Parathyroid adenoma (tissue), 2 donors: ENCODE data around the gene UTP25.
"Not testable (repeated sequence)": the region's sequence is repeated elsewhere in the genome, so short reads cannot be mapped to it uniquely, and the experiment has no call there.

Experiments
- H2AFZ ChIP-seq: fragments of 300-600 bp; sonication (generic); one replicate; pipeline ENCODE4 v1.7.0; 2017; ENCODE audit warnings: antibody characterized with exemption, mild to moderate bottlenecking
- H3K27ac ChIP-seq: fragments of 300-600 bp; sonication (generic); one replicate; pipeline ENCODE4 v1.7.0; 2017
- H3K27me3 ChIP-seq: fragments of 300-600 bp; sonication (generic); one replicate; pipeline ENCODE4 v1.7.0; 2017; ENCODE audit warnings: low read length; ENCODE audit not compliant: control insufficient read depth, insufficient read depth
- H3K36me3 ChIP-seq: fragments of 300-600 bp; sonication (generic); one replicate; pipeline ENCODE4 v1.7.0; 2017; ENCODE audit warnings: low read length; ENCODE audit not compliant: control insufficient read depth, insufficient read depth
- H3K4me1 ChIP-seq: fragments of 300-600 bp; sonication (generic); one replicate; pipeline ENCODE4 v1.7.0; 2017; ENCODE audit warnings: control low read depth
- H3K4me2 ChIP-seq: fragments of 300-600 bp; sonication (generic); one replicate; pipeline ENCODE4 v1.7.0; 2017; ENCODE audit warnings: low read length
- H3K4me3 ChIP-seq: fragments of 300-600 bp; sonication (generic); one replicate; pipeline ENCODE4 v1.7.0; 2017; ENCODE audit warnings: low read depth, low read length
- H3K79me2 ChIP-seq: fragments of 300-600 bp; sonication (generic); one replicate; pipeline ENCODE4 v1.7.0; 2017; ENCODE audit warnings: control low read depth
- H3K9ac ChIP-seq: fragments of 300-600 bp; sonication (generic); one replicate; pipeline ENCODE4 v1.7.0; 2017; ENCODE audit warnings: mild to moderate bottlenecking
- H3K9me3 ChIP-seq: fragments of 300-600 bp; sonication (generic); one replicate; pipeline ENCODE4 v1.7.0; 2017; ENCODE audit warnings: low read length; ENCODE audit not compliant: control insufficient read depth
- TF ChIP-seq, protein P1 (sequence below): fragments of 300-600 bp; sonication (generic); IDR thresholded peaks from one replicate; pipeline ENCODE4 v1.7.0; 2017; ENCODE audit warnings: antibody characterized with exemption, mild to moderate bottlenecking
- donor health status: primary hyperparathyroidism.

UTP25 gene

DNA sequence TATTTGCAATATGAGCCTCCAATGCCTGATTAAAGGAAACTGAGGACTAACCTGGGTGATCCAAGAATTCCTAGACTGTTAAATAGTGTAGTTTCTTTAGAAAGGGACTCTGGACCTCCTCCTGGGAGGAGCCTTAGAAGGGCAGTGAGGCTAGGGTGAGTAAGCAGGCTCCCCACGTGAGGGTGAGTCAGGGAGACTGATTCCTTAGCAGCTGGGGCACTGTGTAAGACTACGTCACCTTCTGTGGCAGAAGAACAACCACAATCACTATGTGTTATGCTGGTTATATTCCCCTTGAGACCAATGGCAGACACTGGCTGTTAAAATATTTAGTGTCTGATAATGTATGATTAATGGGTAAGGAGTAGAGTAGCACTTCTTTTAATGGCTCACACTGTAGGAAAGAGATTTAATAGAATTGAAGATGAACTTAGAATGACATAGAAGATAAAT, 56.9 kb downstream of the UTP25 start:
- Histone ChIP-seq H3K9ac (no peak overlapping the region), H2AFZ (no peak overlapping the region), H3K4me3 (no peak overlapping the region), H3K27me3 (no peaks in the 10 kb centered on the region), H3K4me1 (no peaks in the 10 kb centered on the region), H3K36me3 (no peaks in the 10 kb centered on the region), H3K27ac (no peak overlapping the region), H3K4me2 (no peak overlapping the region), H3K79me2 (no peaks in the 10 kb centered on the region), H3K9me3 (no peaks in the 10 kb centered on the region)
- TF ChIP-seq, protein P1, sequence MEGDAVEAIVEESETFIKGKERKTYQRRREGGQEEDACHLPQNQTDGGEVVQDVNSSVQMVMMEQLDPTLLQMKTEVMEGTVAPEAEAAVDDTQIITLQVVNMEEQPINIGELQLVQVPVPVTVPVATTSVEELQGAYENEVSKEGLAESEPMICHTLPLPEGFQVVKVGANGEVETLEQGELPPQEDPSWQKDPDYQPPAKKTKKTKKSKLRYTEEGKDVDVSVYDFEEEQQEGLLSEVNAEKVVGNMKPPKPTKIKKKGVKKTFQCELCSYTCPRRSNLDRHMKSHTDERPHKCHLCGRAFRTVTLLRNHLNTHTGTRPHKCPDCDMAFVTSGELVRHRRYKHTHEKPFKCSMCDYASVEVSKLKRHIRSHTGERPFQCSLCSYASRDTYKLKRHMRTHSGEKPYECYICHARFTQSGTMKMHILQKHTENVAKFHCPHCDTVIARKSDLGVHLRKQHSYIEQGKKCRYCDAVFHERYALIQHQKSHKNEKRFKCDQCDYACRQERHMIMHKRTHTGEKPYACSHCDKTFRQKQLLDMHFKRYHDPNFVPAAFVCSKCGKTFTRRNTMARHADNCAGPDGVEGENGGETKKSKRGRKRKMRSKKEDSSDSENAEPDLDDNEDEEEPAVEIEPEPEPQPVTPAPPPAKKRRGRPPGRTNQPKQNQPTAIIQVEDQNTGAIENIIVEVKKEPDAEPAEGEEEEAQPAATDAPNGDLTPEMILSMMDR: no peak

DNA sequence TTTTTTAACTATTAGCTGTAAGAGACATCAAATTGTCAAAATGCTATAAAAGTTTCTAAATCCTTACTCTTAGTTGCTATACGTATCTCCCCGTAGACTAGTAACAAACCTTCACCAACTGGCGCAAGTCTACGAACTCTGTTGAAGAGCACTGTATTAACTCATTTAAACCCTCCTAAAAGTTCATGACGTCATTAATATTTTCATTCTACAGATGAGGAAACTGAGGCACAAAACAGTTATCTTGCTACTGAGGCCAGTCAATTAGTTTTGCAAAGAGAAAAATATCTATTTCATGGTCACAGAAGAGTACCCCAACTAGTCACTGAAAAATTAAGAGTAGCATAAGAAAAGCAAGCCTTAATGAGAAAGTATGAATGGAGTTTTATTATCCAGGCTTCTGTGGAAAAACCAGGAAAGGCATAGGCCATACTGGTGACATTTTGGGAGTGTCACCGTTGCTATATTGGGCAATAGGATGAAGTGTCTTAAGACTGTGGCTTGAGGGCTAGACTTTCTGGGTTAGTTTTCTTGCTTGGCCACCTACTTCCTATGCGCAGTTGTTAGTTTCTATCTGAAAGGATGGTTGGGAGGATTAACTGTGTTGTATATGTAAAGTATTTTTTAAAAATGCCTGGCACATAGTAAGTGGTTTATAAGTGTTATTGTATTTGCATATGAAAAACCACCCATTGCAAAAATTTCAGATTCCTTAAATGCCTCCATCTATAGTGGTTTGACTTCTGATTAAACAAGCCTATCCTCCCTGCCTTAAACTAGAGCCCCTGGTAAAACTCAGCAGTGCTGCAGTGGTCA, 57.8 kb downstream of the UTP25 start:
- Histone ChIP-seq H3K27me3 (no peaks in the 10 kb centered on the region), H3K36me3 (no peaks in the 10 kb centered on the region), H3K9ac (no peak overlapping the region), H3K27ac (no peak overlapping the region), H3K4me3 (no peak overlapping the region), H3K4me1 (no peaks in the 10 kb centered on the region), H3K4me2 (no peak overlapping the region), H3K79me2 (no peaks in the 10 kb centered on the region), H3K9me3 (no peaks in the 10 kb centered on the region), H2AFZ (no peak overlapping the region)
- TF ChIP-seq, protein P1: no peak

DNA sequence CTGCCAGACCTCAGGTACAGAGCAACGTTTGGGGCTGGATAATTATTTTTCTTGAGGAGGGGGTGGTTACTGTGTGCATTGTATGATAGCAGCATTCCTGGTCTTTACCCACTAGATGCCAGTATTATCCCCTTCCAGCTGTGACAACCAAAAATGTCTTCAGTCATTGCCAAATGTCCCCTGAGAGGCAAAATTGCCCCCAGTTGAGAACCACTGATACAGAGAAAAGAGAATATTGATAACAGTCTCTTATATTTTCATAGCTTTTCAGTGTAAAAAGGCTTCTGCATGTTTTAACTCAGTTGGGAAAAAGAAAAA, 58.4 kb downstream of the UTP25 start:
- no peaks in the 10 kb centered on the region for H3K36me3 ChIP-seq
- H3K27ac ChIP-seq: no peak overlapping the region
- no peak overlapping the region for H2AFZ ChIP-seq
- H3K4me2 ChIP-seq: no peak overlapping the region
- no peaks in the 10 kb centered on the region for H3K9me3 ChIP-seq
- H3K4me3 ChIP-seq: no peak overlapping the region
- H3K9ac ChIP-seq: no peak overlapping the region
- no peaks in the 10 kb centered on the region for H3K27me3 ChIP-seq
- H3K4me1 ChIP-seq: no peaks in the 10 kb centered on the region
- TF ChIP-seq, protein P1: no peak
- no peaks in the 10 kb centered on the region for H3K79me2 ChIP-seq

DNA sequence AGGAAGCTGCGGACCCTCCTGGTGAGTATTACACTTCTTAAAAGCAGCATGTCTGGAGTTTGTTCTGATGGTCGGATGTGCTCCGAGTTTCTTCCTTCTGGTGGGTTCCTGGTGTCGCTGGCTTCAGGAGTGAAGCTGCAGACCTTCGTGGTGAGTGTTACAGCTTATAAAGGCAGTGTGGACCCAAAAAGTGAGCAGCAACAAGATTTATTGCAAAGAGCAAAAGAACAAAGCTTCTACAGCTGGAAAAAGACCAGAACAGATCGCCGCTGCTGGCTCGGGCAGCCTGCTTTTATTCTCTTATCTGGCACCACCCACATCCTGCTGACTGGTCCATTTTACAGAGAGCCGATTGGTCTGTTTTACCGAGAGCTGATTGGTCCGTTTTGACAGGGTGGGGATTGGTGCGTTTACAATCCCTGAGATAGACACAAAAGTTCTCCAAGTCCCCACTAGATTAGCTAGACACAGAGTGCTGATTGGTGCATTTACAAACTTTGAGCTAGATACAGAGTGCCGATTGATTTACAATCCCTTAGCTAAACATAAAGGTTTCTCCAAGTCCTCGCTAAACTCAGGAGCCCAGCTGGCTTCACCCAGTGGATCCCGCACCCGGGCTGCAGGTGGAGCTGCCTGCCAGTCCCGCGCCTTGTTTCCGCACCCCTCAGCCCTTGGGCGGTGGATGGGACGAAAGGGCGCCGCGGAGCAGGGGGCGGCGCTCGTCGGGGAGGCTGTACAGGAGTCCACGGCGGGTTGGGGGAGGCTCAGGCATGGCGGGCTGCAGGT, 60.7 kb downstream of the UTP25 start:
- not testable (repeated sequence) for H2AFZ ChIP-seq, H3K27me3 ChIP-seq, H3K9ac ChIP-seq, H3K9me3 ChIP-seq, H3K4me3 ChIP-seq, H3K79me2 ChIP-seq, H3K36me3 ChIP-seq, H3K4me1 ChIP-seq, H3K4me2 ChIP-seq, H3K27ac ChIP-seq

DNA sequence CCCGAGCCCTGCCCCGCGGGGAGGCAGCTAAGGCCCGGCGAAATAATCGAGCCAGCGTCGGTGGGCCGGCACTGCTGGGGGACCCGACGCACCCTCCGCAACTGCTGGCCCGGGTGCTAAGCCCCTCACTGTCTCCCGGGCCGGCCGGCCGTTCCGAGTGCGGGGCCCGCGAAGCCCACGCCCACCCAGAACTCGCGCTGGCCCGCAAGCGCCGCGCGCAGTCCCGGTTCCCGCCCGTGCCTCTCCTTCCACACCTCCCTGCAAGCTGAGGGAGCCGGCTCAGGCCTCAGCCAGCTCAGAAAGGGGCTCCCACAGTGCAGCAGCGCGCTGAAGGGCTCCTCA, 61.3 kb downstream of the UTP25 start:
- TF ChIP-seq, protein P1: no peak
- Histone ChIP-seq H3K9ac (no peak overlapping the region), H3K79me2 (no peaks in the 10 kb centered on the region), H3K27ac (no peak overlapping the region), H3K36me3 (no peaks in the 10 kb centered on the region), H3K4me3 (no peak overlapping the region), H3K4me1 (no peaks in the 10 kb centered on the region), H3K4me2 (no peak overlapping the region), H2AFZ (no peak overlapping the region), H3K9me3 (no peaks in the 10 kb centered on the region), H3K27me3 (peaks cover 3% of the 10 kb centered on the region)
